ENCODE measurements around the gene ARID1B. TPM values are rescaled to one million over a fixed set of nuclear protein-coding genes. Genes with fewer than 3 reads are reported as not detected.

ARID1B gene
- total RNA-seq, 1 donor from 2014 or later: 101 TPM

DNA sequence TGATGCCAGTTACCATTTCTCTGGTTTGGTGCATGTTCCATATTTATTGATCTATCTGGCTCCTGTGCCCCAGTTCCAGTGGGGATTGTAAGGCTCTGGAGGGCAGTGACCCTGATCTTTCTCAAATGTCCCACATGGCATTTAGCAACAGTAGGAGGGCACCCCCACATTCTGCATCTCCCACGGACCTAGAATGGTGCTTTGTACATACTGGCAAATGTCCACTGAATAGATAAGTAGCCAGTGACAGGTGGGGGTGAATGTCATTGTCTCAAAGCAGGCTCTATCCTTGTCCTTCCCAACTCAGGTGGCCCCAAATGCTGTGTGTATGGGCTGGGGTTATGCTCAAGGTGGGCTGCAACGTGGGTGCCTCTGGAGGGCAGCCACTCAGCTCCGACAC lies 462.0 kb downstream of the ARID1B start:
- DNase-seq (ENCODE audit: low read depth, low spot score): no peak
- Mint-ChIP-seq H3K27me3 (ENCODE audit: low read depth) (peaks cover 55% of the 10 kb centered on the region), H3K27ac (ENCODE audit: unreplicated experiment) (no peak overlapping the region), H3K4me3 (no peak overlapping the region), H3K36me3 (ENCODE audit: low read depth) (peaks cover 2% of the 10 kb centered on the region), H3K9me3 (peaks cover 4% of the 10 kb centered on the region), H3K4me1 (peaks cover 22% of the 10 kb centered on the region)
- TF ChIP-seq, protein P1, sequence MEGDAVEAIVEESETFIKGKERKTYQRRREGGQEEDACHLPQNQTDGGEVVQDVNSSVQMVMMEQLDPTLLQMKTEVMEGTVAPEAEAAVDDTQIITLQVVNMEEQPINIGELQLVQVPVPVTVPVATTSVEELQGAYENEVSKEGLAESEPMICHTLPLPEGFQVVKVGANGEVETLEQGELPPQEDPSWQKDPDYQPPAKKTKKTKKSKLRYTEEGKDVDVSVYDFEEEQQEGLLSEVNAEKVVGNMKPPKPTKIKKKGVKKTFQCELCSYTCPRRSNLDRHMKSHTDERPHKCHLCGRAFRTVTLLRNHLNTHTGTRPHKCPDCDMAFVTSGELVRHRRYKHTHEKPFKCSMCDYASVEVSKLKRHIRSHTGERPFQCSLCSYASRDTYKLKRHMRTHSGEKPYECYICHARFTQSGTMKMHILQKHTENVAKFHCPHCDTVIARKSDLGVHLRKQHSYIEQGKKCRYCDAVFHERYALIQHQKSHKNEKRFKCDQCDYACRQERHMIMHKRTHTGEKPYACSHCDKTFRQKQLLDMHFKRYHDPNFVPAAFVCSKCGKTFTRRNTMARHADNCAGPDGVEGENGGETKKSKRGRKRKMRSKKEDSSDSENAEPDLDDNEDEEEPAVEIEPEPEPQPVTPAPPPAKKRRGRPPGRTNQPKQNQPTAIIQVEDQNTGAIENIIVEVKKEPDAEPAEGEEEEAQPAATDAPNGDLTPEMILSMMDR (conservative IDR thresholded peaks at IDR 0.05): no peak

DNA sequence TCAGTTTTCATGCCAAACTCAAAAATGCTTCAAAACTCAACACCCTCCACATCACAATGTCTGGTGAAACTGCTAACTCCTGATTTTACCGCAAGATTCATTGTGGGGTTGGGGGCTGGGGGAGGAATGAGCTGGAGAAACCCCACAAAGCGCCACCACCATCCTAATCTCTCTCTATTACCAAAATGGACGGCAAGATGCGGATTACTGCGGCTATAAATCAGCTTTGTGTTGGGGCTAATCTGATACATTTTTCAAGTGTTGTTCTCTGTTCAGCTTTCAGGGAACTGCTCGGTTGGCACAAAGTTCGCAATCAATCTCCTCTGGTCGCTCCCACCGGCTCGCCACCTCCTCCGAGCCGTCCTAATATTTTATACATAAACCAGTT lies 462.5 kb downstream of the ARID1B start:
- H3K27ac Mint-ChIP-seq (ENCODE audit: unreplicated experiment): no peak overlapping the region
- peaks cover 2% of the 10 kb centered on the region for H3K36me3 Mint-ChIP-seq (ENCODE audit: low read depth)
- TF ChIP-seq, protein P1 (conservative IDR thresholded peaks at IDR 0.05): no peak
- peaks cover 51% of the 10 kb centered on the region for H3K27me3 Mint-ChIP-seq (ENCODE audit: low read depth)
- no peak overlapping the region for H3K4me3 Mint-ChIP-seq
- peaks cover 4% of the 10 kb centered on the region for H3K9me3 Mint-ChIP-seq
- DNase-seq (ENCODE audit: low read depth, low spot score): no peak
- H3K4me1 Mint-ChIP-seq: peaks cover 20% of the 10 kb centered on the region

DNA sequence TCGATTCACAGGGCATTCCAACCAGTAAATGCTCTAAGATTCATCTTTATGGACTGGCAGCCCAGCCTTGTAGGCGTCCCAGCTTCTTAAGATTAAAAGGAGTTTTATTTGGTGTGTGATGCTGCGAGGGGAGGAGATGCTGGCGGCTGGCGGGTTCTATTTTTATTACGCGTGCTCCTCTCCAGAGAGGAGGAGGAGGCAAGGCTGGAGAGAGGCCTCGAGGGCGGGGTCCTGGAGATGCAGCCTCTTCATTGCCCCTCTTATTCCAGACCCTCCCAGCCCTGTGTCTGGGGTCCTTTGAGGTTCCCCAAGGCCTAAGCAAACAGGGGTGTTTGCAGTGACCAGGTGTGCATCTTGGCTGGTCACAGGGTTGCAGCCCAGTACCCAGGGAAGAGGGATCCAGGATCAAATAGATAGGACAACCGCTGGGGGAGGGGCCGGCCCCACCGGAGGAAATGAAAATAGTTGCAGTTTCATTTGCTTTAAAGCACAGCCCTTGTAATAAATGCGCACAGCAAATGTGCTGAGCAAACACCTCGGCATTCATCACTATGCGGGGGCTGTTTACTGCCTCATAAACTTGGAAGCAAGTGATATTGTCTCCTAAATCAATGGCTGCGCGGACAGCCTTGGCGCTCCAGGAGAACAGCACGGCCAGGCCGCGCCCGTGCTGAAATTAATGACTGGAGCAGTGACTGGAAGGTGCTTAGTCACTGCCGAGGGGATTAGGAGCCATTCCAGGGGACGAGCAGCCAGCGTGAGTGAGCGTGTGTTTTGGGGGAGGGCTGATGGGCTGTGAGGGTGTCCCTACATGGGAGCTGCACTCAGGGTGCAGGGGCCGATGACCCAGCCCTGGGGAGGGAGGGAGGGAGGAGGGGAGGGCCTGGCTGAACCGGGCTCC lies 463.1 kb downstream of the ARID1B start:
- H3K4me3 Mint-ChIP-seq: no peak overlapping the region
- no peak overlapping the region for H3K27ac Mint-ChIP-seq (ENCODE audit: unreplicated experiment)
- H3K36me3 Mint-ChIP-seq (ENCODE audit: low read depth): no peaks in the 10 kb centered on the region
- H3K27me3 Mint-ChIP-seq (ENCODE audit: low read depth): peaks cover 45% of the 10 kb centered on the region
- TF ChIP-seq, protein P1 (conservative IDR thresholded peaks at IDR 0.05): no peak
- H3K9me3 Mint-ChIP-seq: peaks cover 4% of the 10 kb centered on the region
- peaks cover 17% of the 10 kb centered on the region for H3K4me1 Mint-ChIP-seq
- DNase-seq (ENCODE audit: low read depth, low spot score): no peak

DNA sequence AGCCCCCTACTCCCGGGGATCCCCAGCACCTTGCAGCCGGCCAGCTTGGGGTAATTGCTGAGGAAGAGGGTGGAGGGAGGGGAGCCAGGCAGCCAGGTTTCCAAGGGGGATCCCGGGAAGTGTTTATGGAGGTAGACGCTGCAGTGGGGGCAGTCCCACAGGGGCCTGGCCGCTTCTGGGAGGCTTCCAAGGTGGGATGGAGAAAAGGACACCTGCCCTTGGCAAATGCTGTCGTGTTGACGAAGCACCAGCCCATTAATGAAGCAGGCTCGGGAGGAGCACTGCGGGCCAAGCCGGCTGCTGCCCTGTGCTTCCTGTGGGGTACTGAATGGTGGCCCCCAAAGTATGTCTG lies 463.8 kb downstream of the ARID1B start:
- no peak for DNase-seq (ENCODE audit: low read depth, low spot score)
- Mint-ChIP-seq H3K27me3 (ENCODE audit: low read depth) (peaks cover 39% of the 10 kb centered on the region), H3K36me3 (ENCODE audit: low read depth) (no peaks in the 10 kb centered on the region), H3K4me3 (no peak overlapping the region), H3K9me3 (peaks cover 4% of the 10 kb centered on the region), H3K4me1 (peaks cover 11% of the 10 kb centered on the region), H3K27ac (ENCODE audit: unreplicated experiment) (no peak overlapping the region)
- TF ChIP-seq, protein P1 (conservative IDR thresholded peaks at IDR 0.05): no peak

DNA sequence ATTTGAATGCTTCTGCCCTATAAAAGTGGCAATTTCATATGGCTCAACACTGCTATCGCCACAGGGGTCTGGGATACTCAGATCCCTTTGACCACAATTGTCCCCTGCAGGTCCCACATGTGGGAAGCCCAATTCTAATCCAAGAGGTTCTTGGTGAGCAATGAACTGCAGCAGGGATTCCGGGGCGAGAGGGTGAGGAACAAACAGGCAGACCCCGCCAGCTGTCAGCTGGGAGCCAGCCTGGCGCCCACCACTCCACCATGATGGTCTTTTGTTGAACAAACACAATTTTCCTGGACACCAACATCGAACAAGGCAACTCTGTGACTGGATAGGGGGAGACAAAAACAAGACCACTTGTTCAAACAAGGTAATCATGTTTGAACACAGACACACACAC lies 465.6 kb downstream of the ARID1B start:
- H3K4me3 Mint-ChIP-seq: no peak overlapping the region
- H3K27me3 Mint-ChIP-seq (ENCODE audit: low read depth): peaks cover 28% of the 10 kb centered on the region
- peaks cover 6% of the 10 kb centered on the region for H3K4me1 Mint-ChIP-seq
- TF ChIP-seq, protein P1 (conservative IDR thresholded peaks at IDR 0.05): no peak
- H3K27ac Mint-ChIP-seq (ENCODE audit: unreplicated experiment): no peak overlapping the region
- H3K36me3 Mint-ChIP-seq (ENCODE audit: low read depth): no peaks in the 10 kb centered on the region
- H3K9me3 Mint-ChIP-seq: peaks cover 4% of the 10 kb centered on the region
- DNase-seq (ENCODE audit: low read depth, low spot score): no peak

All from neural crest cell (in vitro differentiated cells).